ENCODE results near the gene MAOA.
A peak's percentile ranks its signal among the peaks of the same experiment; 100 is the strongest.

Gene MAOA

GRCh38 chrX:43750248-43750676 is 94.2 kb downstream of the MAOA start:
- peak in 3 of 4 experiments; percentile 1 to 5 (median 4) for DNase-seq (ENCODE audit: low read depth in 4 of 4, low spot score in 1 of 4)

GRCh38 chrX:43753637-43754036 is 97.5 kb downstream of the MAOA start:
- no peak for DNase-seq (ENCODE audit: low read depth in 4 of 4, low spot score in 1 of 4)

GRCh38 chrX:43756076-43756475 is 100.0 kb downstream of the MAOA start:
- no peak for DNase-seq (ENCODE audit: low read depth in 4 of 4, low spot score in 1 of 4)

- no peak for DNase-seq (ENCODE audit: low read depth in 4 of 4, low spot score in 1 of 4)
Measured at GRCh38 chrX:43758044-43758443, 101.9 kb downstream of the MAOA start.

GRCh38 chrX:43785930-43786591 is 130.0 kb downstream of the MAOA start:
- no peak for DNase-seq (ENCODE audit: low read depth in 4 of 4, low spot score in 1 of 4)
